Glutamatergic neuron (in vitro differentiated cells): ENCODE results near the gene ELOVL2. TPM values are rescaled to one million over a fixed set of nuclear protein-coding genes. Genes with fewer than 3 reads are reported as not detected.

Source experiments
- DNase-seq: peaks from one replicate; pipeline ENCODE4 v3.0.0; 2022
- H3K27ac Mint-ChIP-seq: one replicate; pipeline ENCODE4 v1.8.0; 2020; ENCODE audit warnings: mild to moderate bottlenecking, mixed read lengths, inconsistent platforms; ENCODE audit not compliant: unreplicated experiment
- H3K27me3 Mint-ChIP-seq: one replicate; pipeline ENCODE4 v1.8.0; 2020; ENCODE audit warnings: mild to moderate bottlenecking, moderate library complexity, mixed read lengths, inconsistent platforms; ENCODE audit not compliant: unreplicated experiment
- H3K36me3 Mint-ChIP-seq: one replicate; pipeline ENCODE4 v1.8.0; 2020; ENCODE audit warnings: mild to moderate bottlenecking, mixed read lengths, inconsistent platforms; ENCODE audit not compliant: unreplicated experiment
- H3K4me1 Mint-ChIP-seq: one replicate; pipeline ENCODE4 v1.8.0; 2020; ENCODE audit warnings: mild to moderate bottlenecking, low read depth, mixed read lengths, inconsistent platforms; ENCODE audit not compliant: unreplicated experiment
- H3K4me3 Mint-ChIP-seq: one replicate; pipeline ENCODE4 v1.8.0; 2020; ENCODE audit warnings: mild to moderate bottlenecking, mixed read lengths, inconsistent platforms; ENCODE audit not compliant: unreplicated experiment
- H3K9me3 Mint-ChIP-seq: one replicate; pipeline ENCODE4 v1.8.0; 2020; ENCODE audit warnings: mild to moderate bottlenecking, moderate library complexity, mixed read lengths, inconsistent platforms; ENCODE audit not compliant: unreplicated experiment
- CTCF ChIP-seq: fragments of 200-600 bp; sonication (generic); IDR thresholded peaks from one replicate; pipeline ENCODE4 v1.5.0; 2021; ENCODE audit not compliant: partially characterized antibody, unreplicated experiment
- total RNA-seq: library from RNA; stranded (reverse); fragmentation: NEBNext Ultra II Directional; extraction: Animal tissue kit (Norgen Biotek cat#: 25700); gene quantifications from one replicate; pipeline ENCODE4 v1.2.1, GENCODE V29; 2021; ENCODE audit not compliant: unreplicated experiment

Gene ELOVL2
- total RNA-seq, 1 donor from 2014 or later, result 10.6 TPM

GRCh38 chr6:11042025-11042749 lies 1.9 kb downstream of the ELOVL2 start:
- TF ChIP-seq CTCF, result no peak
- Mint-ChIP-seq H3K9me3 (peaks cover 18% of the 10 kb centered on the region), H3K4me3 (peak overlapping the region; percentile 95), H3K27ac (peak overlapping the region; percentile 45), H3K4me1 (peaks cover 21% of the 10 kb centered on the region), H3K27me3 (peaks cover 14% of the 10 kb centered on the region), H3K36me3 (no peaks in the 10 kb centered on the region)
- no peak for DNase-seq

GRCh38 chr6:11040134-11040533 lies 4.0 kb downstream of the ELOVL2 start:
- Mint-ChIP-seq H3K9me3 (peaks cover 18% of the 10 kb centered on the region), H3K4me3 (no peak overlapping the region), H3K27me3 (peaks cover 19% of the 10 kb centered on the region), H3K36me3 (no peaks in the 10 kb centered on the region), H3K27ac (no peak overlapping the region), H3K4me1 (peaks cover 25% of the 10 kb centered on the region)
- no peak for DNase-seq
- TF ChIP-seq CTCF, result no peak

- H3K4me1 Mint-ChIP-seq, result peaks cover 25% of the 10 kb centered on the region
- no peaks in the 10 kb centered on the region for H3K36me3 Mint-ChIP-seq
- peaks cover 17% of the 10 kb centered on the region for H3K27me3 Mint-ChIP-seq
- H3K4me3 Mint-ChIP-seq, result peak overlapping the region; percentile 4
- no peak for DNase-seq
- H3K9me3 Mint-ChIP-seq, result peaks cover 13% of the 10 kb centered on the region
- peak overlapping the region; percentile 66 for H3K27ac Mint-ChIP-seq
- no peak for TF ChIP-seq CTCF
Measured at GRCh38 chr6:11039040-11039439, 5.1 kb downstream of the ELOVL2 start.

GRCh38 chr6:11036977-11037430 lies 7.1 kb downstream of the ELOVL2 start:
- no peak overlapping the region for H3K4me3 Mint-ChIP-seq
- no peaks in the 10 kb centered on the region for H3K36me3 Mint-ChIP-seq
- no peak for TF ChIP-seq CTCF
- H3K27me3 Mint-ChIP-seq, result peaks cover 8% of the 10 kb centered on the region
- H3K4me1 Mint-ChIP-seq, result peaks cover 15% of the 10 kb centered on the region
- DNase-seq, result no peak
- no peak overlapping the region for H3K27ac Mint-ChIP-seq
- peaks cover 3% of the 10 kb centered on the region for H3K9me3 Mint-ChIP-seq

- DNase-seq, result no peak
- H3K36me3 Mint-ChIP-seq, result no peaks in the 10 kb centered on the region
- H3K9me3 Mint-ChIP-seq, result peaks cover 3% of the 10 kb centered on the region
- peaks cover 8% of the 10 kb centered on the region for H3K27me3 Mint-ChIP-seq
- TF ChIP-seq CTCF, result no peak
- peaks cover 18% of the 10 kb centered on the region for H3K4me1 Mint-ChIP-seq
- no peak overlapping the region for H3K4me3 Mint-ChIP-seq
- peak overlapping the region; percentile 16 for H3K27ac Mint-ChIP-seq
Measured at GRCh38 chr6:11036351-11036740, 7.8 kb downstream of the ELOVL2 start.
